GM10847 (cell line): ENCODE data around the gene TTC21B.

ENCODE experiments used
- POLR2A ChIP-seq: IDR thresholded peaks from 2 replicates; pipeline ENCODE4 v1.6.1; 2011; ENCODE audit not compliant: insufficient read length; ENCODE audit errors: extremely low read depth

TTC21B gene

GRCh38 chr2:165938237-165938636, 15.3 kb downstream of the TTC21B start:
- no peak for TF ChIP-seq POLR2A

DNA sequence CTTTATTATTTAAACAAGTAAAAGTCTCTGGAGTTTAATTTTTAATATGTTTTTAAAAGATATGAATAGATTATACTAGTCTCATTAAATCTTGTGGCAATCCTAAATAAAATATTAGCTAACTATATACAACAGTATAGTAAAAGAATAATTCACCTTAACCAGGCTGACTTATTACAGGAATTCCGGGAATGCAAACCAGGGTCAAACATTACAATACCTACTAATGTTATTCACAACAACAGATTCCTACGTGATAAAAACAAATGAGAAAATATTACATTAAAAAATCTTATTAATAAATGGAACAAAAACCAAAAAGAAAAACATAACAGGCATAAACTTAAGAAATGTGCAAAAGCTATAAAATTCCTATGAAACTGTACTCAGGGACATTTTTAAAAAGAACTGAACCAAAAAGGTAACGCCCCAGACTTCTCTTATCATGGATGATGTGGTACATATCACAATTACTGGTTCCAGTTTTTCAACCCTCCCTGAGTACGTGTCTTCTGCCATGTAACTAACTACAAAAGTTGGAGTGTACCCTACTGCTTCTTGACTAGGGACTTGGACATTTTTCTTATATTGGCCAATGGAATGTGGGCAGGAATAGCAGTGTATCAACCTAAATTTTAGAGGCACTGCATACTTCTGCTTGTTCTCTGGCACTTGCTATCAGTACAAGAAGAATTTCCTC, 20.2 kb downstream of the TTC21B start:
- no peak for TF ChIP-seq POLR2A

DNA sequence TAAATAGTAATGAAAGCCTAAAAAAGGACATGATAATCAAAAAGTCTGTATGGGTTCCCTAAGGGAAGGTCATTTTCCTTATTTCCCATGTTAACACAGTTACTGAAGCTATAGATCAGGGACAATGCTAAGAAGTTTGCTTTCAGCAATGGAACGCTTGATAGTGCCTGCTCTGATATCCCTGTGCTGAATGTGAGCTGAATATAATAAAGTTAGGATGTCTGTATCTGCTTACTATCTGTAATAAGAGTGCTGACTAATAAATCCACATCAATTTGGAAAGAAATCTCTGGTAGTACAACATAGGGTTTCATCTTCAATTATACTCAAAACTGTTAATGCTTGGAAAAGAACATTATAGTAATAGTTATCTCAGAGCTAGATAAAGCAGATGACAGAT, 25.8 kb downstream of the TTC21B start:
- TF ChIP-seq POLR2A: no peak

- no peak for TF ChIP-seq POLR2A
Observed at GRCh38 chr2:165927353-165927752, 26.2 kb downstream of the TTC21B start.

DNA sequence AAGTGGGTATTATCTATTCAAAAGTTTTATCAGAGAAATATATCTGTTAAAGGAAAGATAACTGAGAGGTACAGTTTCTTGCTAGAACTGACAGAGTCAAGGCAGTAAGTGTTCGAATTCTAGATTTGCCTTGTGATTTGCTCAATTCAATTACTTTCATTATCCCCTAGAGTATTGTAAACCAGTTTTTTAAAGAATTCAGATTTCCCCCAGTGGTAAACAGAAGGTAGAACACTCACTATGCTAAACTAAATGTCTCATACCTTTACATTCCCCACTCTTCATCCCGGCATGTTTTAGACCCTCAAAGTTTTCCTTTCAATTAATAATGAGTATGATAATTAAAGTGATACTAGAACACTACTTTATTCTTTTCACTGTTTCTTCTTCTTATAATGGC, 28.6 kb downstream of the TTC21B start:
- TF ChIP-seq POLR2A: no peak

DNA sequence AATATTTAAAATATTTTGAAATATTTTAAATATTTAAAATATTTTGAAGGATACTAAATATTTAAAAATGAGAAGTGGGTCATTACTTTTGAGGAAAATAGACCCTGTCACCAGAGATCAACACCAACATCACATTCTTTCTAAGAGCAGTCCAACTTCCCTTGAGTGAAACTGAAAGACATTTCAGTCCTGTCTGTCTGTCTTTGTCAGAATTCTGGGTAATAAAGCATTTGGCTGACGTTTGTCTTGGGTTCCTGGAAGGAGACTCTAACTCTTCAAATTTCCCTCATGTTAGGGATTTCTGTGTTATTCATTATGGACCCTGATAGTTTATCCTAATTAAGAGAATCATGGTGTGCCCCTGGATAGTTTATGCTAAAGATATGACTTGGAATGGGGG, 32.8 kb downstream of the TTC21B start:
- TF ChIP-seq POLR2A: no peak

- TF ChIP-seq POLR2A: no peak
Observed at GRCh38 chr2:165913636-165914035, 39.9 kb downstream of the TTC21B start.

DNA sequence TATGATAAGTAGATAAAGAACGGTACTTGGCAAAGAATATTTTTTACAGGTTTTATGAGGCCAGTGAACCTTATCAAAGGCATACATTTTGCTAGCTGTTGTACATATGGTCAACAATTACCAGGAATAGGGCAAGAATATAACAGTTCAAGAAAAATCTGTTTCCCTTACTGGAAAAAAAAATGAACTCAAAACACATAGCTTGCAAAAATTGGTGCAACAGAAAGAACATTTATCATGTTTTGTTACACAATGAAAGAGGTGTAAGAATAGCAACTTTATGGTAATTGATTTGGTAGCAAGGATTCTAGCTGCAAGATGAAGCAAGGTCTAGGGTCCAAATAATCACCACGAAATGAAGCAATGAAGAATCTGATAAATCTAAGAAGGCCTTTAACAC, 41.6 kb downstream of the TTC21B start:
- no peak for TF ChIP-seq POLR2A

DNA sequence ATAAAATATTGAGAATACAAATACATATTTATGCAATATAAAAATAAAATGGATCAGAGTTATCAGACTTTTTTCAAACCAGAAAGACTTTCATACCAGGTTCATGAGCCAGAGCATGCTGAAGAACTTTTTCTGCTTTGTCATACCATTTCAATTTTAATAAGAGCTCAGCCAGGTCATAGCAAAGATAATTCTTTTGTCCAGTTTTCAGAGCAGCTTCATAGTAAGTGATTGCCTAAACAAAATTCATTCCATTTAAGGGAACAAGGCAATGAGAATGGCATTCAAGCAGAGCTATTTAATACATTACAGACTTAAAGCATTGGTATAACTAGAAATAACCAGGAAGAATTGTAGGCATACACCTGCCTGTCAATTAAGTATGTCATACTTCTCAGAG, 42.3 kb downstream of the TTC21B start:
- TF ChIP-seq POLR2A: no peak

DNA sequence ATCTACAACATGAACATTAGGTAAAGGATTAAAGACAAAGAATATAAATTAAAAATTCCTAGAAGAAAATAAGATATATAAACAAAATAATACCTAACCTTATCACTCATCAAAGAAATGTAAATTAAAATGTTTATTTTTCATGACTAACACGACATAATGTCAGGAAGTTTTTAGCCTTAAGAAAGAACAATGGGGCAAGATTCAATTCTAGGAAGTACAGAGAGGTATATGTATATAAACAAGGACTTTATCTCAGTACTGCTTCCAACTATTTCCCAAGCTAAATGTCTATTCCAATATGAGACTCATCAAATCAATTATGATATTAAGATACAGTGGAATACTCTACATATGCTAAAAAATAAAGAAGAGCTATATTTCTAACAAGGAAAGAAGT, 44.1 kb downstream of the TTC21B start:
- no peak for TF ChIP-seq POLR2A

- no peak for TF ChIP-seq POLR2A
Observed at GRCh38 chr2:165905854-165906253, 47.7 kb downstream of the TTC21B start.

DNA sequence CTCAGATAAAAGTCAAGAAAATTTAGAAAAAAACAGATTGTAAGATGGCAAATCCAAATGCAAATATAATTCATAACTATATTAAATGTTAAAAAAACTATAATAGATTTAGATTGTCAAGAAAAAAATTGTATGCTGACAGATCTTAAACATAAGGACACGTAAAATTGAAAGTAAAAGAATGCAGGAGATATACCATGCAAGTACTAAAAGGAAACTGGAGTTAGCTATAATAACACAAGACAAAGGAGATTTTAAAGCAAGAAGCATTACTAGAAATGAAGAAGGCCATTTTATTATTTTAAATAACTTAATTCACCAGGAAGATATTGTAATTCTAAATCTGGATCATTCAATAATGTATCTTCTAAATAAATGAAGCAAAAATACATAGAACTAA, 48.3 kb downstream of the TTC21B start:
- TF ChIP-seq POLR2A: no peak

GRCh38 chr2:165904432-165904831, 49.1 kb downstream of the TTC21B start:
- no peak for TF ChIP-seq POLR2A

DNA sequence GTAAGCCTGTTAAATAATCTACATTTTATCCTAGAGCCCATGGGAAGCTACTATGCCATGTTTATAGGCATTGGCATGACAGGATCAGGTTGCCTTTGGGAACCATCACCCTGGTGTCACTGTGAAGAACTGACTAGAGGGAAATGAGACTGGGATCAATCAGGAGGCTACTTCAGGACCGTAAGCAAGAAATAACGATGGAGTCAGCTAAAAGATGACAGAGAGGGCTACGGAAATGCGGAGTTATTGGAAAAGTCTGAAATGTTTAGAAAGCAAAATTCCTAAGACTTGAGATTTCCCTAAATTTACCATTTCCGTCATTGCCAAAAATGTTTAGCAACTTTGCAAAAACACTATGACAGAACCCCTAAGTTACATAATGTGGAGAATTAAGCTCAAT, 50.2 kb downstream of the TTC21B start:
- TF ChIP-seq POLR2A: no peak

- no peak for TF ChIP-seq POLR2A
Observed at GRCh38 chr2:165902934-165903333, 50.6 kb downstream of the TTC21B start.

- no peak for TF ChIP-seq POLR2A
Observed at GRCh38 chr2:165901620-165902298, 51.8 kb downstream of the TTC21B start.

DNA sequence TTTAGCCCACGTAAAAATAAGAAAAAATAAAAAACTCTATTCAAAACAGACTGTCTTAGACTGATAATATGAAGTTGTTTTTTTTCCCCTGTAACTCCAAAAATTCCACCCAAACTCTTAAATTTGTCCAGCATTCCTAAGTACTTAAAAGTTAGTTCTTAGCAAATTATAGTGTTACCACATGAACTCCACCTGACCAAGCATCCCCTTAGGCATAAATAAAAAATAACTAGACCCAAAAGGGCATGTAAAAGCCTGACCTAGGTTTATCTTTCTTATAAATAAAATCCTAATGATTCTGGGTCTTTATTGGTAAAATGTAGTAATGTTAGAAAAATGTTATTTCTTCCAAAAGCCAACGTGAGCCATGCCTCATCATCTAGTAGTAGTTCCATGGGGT, 54.3 kb downstream of the TTC21B start:
- TF ChIP-seq POLR2A: no peak
